ENCODE data around the gene CLOCK.

DNA sequence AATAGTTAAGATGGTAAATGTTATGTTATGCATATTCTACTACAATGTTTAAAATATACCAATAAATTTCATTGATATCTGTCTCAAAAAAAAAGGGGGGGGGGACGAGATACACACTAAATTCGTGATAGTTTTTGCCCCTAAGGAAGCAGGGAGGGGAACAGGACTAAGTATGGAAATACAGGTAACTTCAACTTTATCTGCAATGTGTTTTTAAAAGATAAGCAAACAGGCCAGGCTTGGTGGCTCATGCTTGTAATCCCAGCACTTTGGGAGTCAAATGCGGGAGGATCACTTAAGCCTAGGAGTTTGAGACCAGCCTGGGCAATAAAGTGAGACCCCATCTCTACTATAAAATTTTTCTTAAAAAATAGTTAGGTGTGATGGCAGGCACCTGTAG is 13.4 kb upstream of the CLOCK start:
- no peak for TF ChIP-seq CTCF (IDR thresholded peaks at IDR 0.05)
- TF ChIP-seq POLR2AphosphoS5 (IDR thresholded peaks at IDR 0.05; ENCODE audit: low read depth, low read length), result no peak

Measured in Panc1 (cell line).